IMR-90 (cell line): ENCODE measurements around the gene CCNO. TPM values are rescaled to one million over a fixed set of nuclear protein-coding genes. Genes with fewer than 3 reads are reported as not detected.

ENCODE experiments used
- ATAC-seq: fragments of 200-7000 bp; cut with Tn5 transposase; 2 replicates; pipeline ENCODE4 v1.9.1; 2020; ENCODE audit warnings: low read depth, mild to moderate bottlenecking, moderate library complexity
- BruUV-seq: library from RNA; stranded (reverse); fragments of 400-500 nt; replicated peaks from 2 replicates; lab custom pipeline; 2021; lab: Mats Ljungman, UMichigan
- CTCF ChIA-PET: fragments of 300-600 bp; formaldehyde crosslinking; extraction: SDS; loops from one replicate; lab custom pipeline; 2021; ENCODE audit warnings: antibody characterized with exemption; lab: Yijun Ruan, JAX
- POLR2A ChIA-PET: fragments of 300-600 bp; sonication (Branson Sonifier 250); formaldehyde crosslinking; loops from one replicate; lab custom pipeline; 2022; ENCODE audit warnings: antibody characterized with exemption; ENCODE audit not compliant: unreplicated experiment; lab: Charles Lee
- DNase-seq: peaks from one replicate; pipeline ENCODE4 v3.0.0; 2013
- H2AFZ ChIP-seq: replicated peaks from 2 replicates; pipeline ENCODE3; 2013; ENCODE audit warnings: low read length, mild to moderate bottlenecking; ENCODE audit not compliant: poor library complexity
- H2AK5ac ChIP-seq: 2 replicates; pipeline ENCODE4 v1.6.1; 2013; ENCODE audit warnings: low read depth, low read length, inconsistent platforms
- H2AK9ac ChIP-seq: replicated peaks from 2 replicates; pipeline ENCODE3; 2013; ENCODE audit warnings: mild to moderate bottlenecking, low read depth, low read length, moderate library complexity; ENCODE audit not compliant: poor library complexity
- H2BK120ac ChIP-seq: 2 replicates; pipeline ENCODE4 v1.6.1; 2013; ENCODE audit warnings: low read depth, low read length, inconsistent platforms
- H2BK15ac ChIP-seq: 3 replicates; pipeline ENCODE4 v1.6.1; 2013; ENCODE audit warnings: low read depth, low read length, inconsistent platforms
- H2BK20ac ChIP-seq: 2 replicates; pipeline ENCODE4 v1.6.1; 2013; ENCODE audit warnings: low read depth, mild to moderate bottlenecking, inconsistent platforms, low read length, moderate library complexity
- H2BK5ac ChIP-seq: 2 replicates; pipeline ENCODE4 v1.6.1; 2013; ENCODE audit warnings: mild to moderate bottlenecking, low read depth, low read length, inconsistent platforms; ENCODE audit not compliant: poor library complexity, severe bottlenecking
- H3K14ac ChIP-seq: replicated peaks from 2 replicates; pipeline ENCODE4 v1.6.1; 2013; ENCODE audit warnings: low read depth, low read length, inconsistent platforms
- H3K18ac ChIP-seq: 2 replicates; pipeline ENCODE4 v1.6.1; 2013; ENCODE audit warnings: low read depth, low read length, control low read depth
- H3K23ac ChIP-seq: 2 replicates; pipeline ENCODE4 v1.6.1; 2013; ENCODE audit warnings: low read depth, low read length, inconsistent platforms
- H3K27ac ChIP-seq: 2 replicates; pipeline ENCODE4 v1.5.1; 2013; ENCODE audit warnings: mild to moderate bottlenecking, control low read depth, low read length; ENCODE audit not compliant: insufficient read depth
- H3K27me3 ChIP-seq: 2 replicates; pipeline ENCODE4 v1.6.1; 2013; ENCODE audit warnings: low read length; ENCODE audit not compliant: control insufficient read depth, insufficient read depth
- H3K36me3 ChIP-seq: 2 replicates; pipeline ENCODE4 v1.6.1; 2013; ENCODE audit warnings: low read length, mixed read lengths; ENCODE audit not compliant: control insufficient read depth, insufficient read depth
- H3K4ac ChIP-seq: 2 replicates; pipeline ENCODE4 v1.6.1; 2013; ENCODE audit warnings: low read depth, low read length, inconsistent platforms
- H3K4me1 ChIP-seq: 2 replicates; pipeline ENCODE4 v1.6.1; 2013; ENCODE audit warnings: low read length, mixed read lengths; ENCODE audit not compliant: control insufficient read depth, insufficient read depth
- H3K4me2 ChIP-seq: 2 replicates; pipeline ENCODE4 v1.6.1; 2013; ENCODE audit warnings: low read depth, mild to moderate bottlenecking, control low read depth, low read length, moderate library complexity
- H3K4me3 ChIP-seq: 2 replicates; pipeline ENCODE4 v1.5.1; 2013; ENCODE audit warnings: low read depth, mild to moderate bottlenecking, control low read depth, low read length, moderate library complexity; ENCODE audit not compliant: insufficient read depth
- H3K56ac ChIP-seq: 2 replicates; pipeline ENCODE4 v1.6.1; 2013; ENCODE audit warnings: low read length, inconsistent platforms; ENCODE audit not compliant: insufficient read depth; ENCODE audit errors: extremely low read depth
- H3K79me1 ChIP-seq, 2 experiments: 2 replicates each; pipeline ENCODE4 v1.6.1; 2013; ENCODE audit warnings: low read length in 2 of 2, inconsistent platforms in 1 of 2, low read depth in 1 of 2
- H3K9ac ChIP-seq: 2 replicates; pipeline ENCODE4 v1.6.1; 2013; ENCODE audit warnings: low read depth, low read length, control low read depth
- H3K9me1 ChIP-seq: 2 replicates; pipeline ENCODE4 v1.6.1; 2013; ENCODE audit warnings: low read length, inconsistent platforms; ENCODE audit not compliant: insufficient read depth
- H3K9me3 ChIP-seq: 2 replicates; pipeline ENCODE4 v1.6.1; 2013; ENCODE audit warnings: low read length; ENCODE audit not compliant: control insufficient read depth, insufficient read depth
- H4K20me1 ChIP-seq: 2 replicates; pipeline ENCODE4 v1.6.1; 2013; ENCODE audit warnings: low read length, inconsistent platforms; ENCODE audit not compliant: insufficient read depth
- H4K5ac ChIP-seq: 2 replicates; pipeline ENCODE4 v1.6.1; 2013; ENCODE audit warnings: mild to moderate bottlenecking, low read depth, low read length, control low read depth
- H4K8ac ChIP-seq, 2 experiments: 2 replicates each; pipeline ENCODE4 v1.6.1; 2013; ENCODE audit warnings: low read depth in 2 of 2, low read length in 2 of 2, control low read depth in 1 of 2, inconsistent platforms in 1 of 2
- H4K91ac ChIP-seq: 2 replicates; pipeline ENCODE4 v1.6.1; 2013; ENCODE audit warnings: low read depth, low read length, inconsistent platforms; ENCODE audit not compliant: insufficient read depth
- BHLHE40 ChIP-seq: fragments of 150-350 bp; IDR thresholded peaks from 2 replicates; pipeline ENCODE4 v1.6.1; 2016; ENCODE audit warnings: mild to moderate bottlenecking, low read depth, low read length
- CEBPB ChIP-seq: IDR thresholded peaks from 2 replicates; pipeline ENCODE4 v1.6.1; 2012; ENCODE audit warnings: low read depth, low read length, improper control_type of control experiment
- CHD1 ChIP-seq: IDR thresholded peaks from 2 replicates; pipeline ENCODE4 v1.6.1; 2012; ENCODE audit warnings: low read depth, low read length, improper control_type of control experiment
- CTCF ChIP-seq: conservative IDR thresholded peaks from 2 replicates; pipeline ENCODE4 v1.5.1; 2012; ENCODE audit warnings: mild to moderate bottlenecking, low read depth, low read length, improper control_type of control experiment
- FOS ChIP-seq: fragments of 150-350 bp; IDR thresholded peaks from 2 replicates; pipeline ENCODE4 v1.6.1; 2016; ENCODE audit warnings: low read depth, low read length
- MAFK ChIP-seq: IDR thresholded peaks from 2 replicates; pipeline ENCODE4 v1.6.1; 2012; ENCODE audit warnings: low read depth, low read length, improper control_type of control experiment
- MXI1 ChIP-seq: IDR thresholded peaks from 2 replicates; pipeline ENCODE4 v1.6.1; 2012; ENCODE audit warnings: low read depth, mild to moderate bottlenecking, low read length, moderate library complexity, borderline replicate concordance
- NFE2L2 ChIP-seq: fragments of 150-350 bp; IDR thresholded peaks from 2 replicates; pipeline ENCODE4 v1.6.1; 2016; ENCODE audit warnings: low read depth, mild to moderate bottlenecking, low read length
- POLR2A ChIP-seq: IDR thresholded peaks from 2 replicates; pipeline ENCODE4 v1.6.1; 2012; ENCODE audit warnings: mild to moderate bottlenecking, low read depth, low read length
- RAD21 ChIP-seq: IDR thresholded peaks from 2 replicates; pipeline ENCODE4 v1.6.1; 2012; ENCODE audit warnings: low read length, improper control_type of control experiment
- RCOR1 ChIP-seq: IDR thresholded peaks from 2 replicates; pipeline ENCODE4 v1.6.1; 2012; ENCODE audit warnings: mild to moderate bottlenecking, low read length, improper control_type of control experiment; ENCODE audit not compliant: insufficient replicate concordance
- RFX5 ChIP-seq: IDR thresholded peaks from 2 replicates; pipeline ENCODE4 v1.8.0; 2012; ENCODE audit warnings: low read depth, mild to moderate bottlenecking, low read length, moderate library complexity
- SMC3 ChIP-seq: fragments of 150-350 bp; IDR thresholded peaks from 2 replicates; pipeline ENCODE4 v1.6.1; 2016; ENCODE audit warnings: low read depth, mild to moderate bottlenecking, antibody characterized with exemption, low read length, moderate library complexity
- USF2 ChIP-seq: fragments of 150-350 bp; IDR thresholded peaks from 2 replicates; pipeline ENCODE4 v1.6.1; 2017; ENCODE audit warnings: mild to moderate bottlenecking, antibody characterized with exemption, low read length, low read depth
- WGBS, 2 experiments: methylation state at CpG; one replicate each; pipeline versions ENCODE4 v1.1.5 to v1.1.7; 2013; ENCODE audit warnings: missing lambda C conversion rate in 2 of 2; ENCODE audit not compliant: insufficient read length in 1 of 2; ENCODE audit errors: extremely low coverage in 2 of 2; 5-methylcytosine and 5-hydroxymethylcytosine counted together
- dilution Hi-C: fragments of 300-500 bp; cut with HindIII; formaldehyde crosslinking; loops from one replicate; pipeline ENCODE4 v1.14.3; 2018; ENCODE audit warnings: low sequenced_read_pairs; ENCODE audit not compliant: unreplicated experiment
- in situ Hi-C: fragments of 300-500 bp; cut with MboI; formaldehyde crosslinking; loops from 3 replicates; pipeline ENCODE4 v1.14.3; 2019; ENCODE audit warnings: low sequenced_read_pairs, inconsistent platforms, mixed read lengths
- intact Hi-C: fragments of 100-400 bp; cut with micrococcal nuclease; formaldehyde crosslinking; loops from 2 replicates; pipeline ENCODE4 v1.10.0; 2022
- polyA plus RNA-seq, 3 experiments: library from polyadenylated mRNA; depleted of rRNA; stranded (reverse); fragments of >200 nt; gene quantifications; 2 replicates each; pipeline ENCODE4 v1.2.3, GENCODE V29; 2012; ENCODE audit warnings: low replicate concordance in 1 of 3
- total RNA-seq: library from RNA; depleted of rRNA; stranded (reverse); fragments of >200 nt; gene quantifications from 2 replicates; pipeline ENCODE4 v1.2.3, GENCODE V29; 2012
- TF ChIP-seq, protein P1 (sequence below): fragments of 150-350 bp; IDR thresholded peaks from 2 replicates; pipeline ENCODE4 v1.6.1; 2016; ENCODE audit warnings: low read depth, mild to moderate bottlenecking, low read length, moderate library complexity, borderline replicate concordance

Gene CCNO
- total and polyA plus RNA-seq, 2 of the 4 experiments (the other 2 are of a cell fraction), result 0.09 TPM; not detected in 1

DNA sequence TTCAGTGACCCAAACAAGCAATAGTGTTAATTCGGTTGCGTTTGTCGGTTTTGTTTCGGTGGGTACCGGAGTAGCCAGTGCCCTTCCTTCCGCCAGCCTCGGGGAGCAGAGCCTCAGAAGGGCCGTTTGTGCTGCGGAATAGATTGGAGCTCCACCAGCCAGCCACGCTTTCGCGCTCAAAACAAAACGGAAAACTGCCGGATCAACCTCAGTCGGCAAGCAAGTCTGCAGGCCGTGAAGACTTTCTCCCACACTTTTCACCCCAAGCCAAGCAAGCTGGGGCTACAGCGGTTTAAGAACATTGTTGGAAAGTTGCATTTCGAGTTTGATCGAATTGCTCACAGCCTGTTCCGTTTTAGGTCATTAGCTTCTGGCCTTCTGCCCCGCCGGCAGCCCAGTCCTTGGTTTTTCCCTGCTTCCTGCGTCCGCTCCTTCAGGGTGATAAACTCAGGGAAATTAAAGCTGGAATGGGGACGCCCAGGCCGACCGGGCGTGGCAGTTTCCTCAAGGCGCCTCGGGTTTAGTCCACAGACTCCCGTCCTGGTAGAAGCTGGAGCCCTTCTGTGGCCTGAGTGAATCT is 803 bp upstream of the CCNO start:
- peaks cover 71% of the 10 kb centered on the region for H3K27me3 ChIP-seq
- H4K8ac ChIP-seq, result no peak overlapping the region
- H3K9ac ChIP-seq, result no peak overlapping the region
- no peak overlapping the region for H3K4ac ChIP-seq
- H3K4me1 ChIP-seq, result peaks cover 9% of the 10 kb centered on the region; the same call in 1 of the 2 replicates
- H3K36me3 ChIP-seq, result no peaks in the 10 kb centered on the region
- no peak for TF ChIP-seq SMC3
- no peak for TF ChIP-seq CHD1
- no peak for TF ChIP-seq RCOR1
- TF ChIP-seq USF2, result no peak
- TF ChIP-seq RAD21, result no peak
- no peak for TF ChIP-seq MXI1
- TF ChIP-seq NFE2L2, result no peak
- TF ChIP-seq POLR2A, result no peak
- no peak for TF ChIP-seq CTCF
- no peak for TF ChIP-seq RFX5
- TF ChIP-seq FOS, result no peak
- no peak for TF ChIP-seq BHLHE40
- no peak for TF ChIP-seq CEBPB
- TF ChIP-seq, protein P1, sequence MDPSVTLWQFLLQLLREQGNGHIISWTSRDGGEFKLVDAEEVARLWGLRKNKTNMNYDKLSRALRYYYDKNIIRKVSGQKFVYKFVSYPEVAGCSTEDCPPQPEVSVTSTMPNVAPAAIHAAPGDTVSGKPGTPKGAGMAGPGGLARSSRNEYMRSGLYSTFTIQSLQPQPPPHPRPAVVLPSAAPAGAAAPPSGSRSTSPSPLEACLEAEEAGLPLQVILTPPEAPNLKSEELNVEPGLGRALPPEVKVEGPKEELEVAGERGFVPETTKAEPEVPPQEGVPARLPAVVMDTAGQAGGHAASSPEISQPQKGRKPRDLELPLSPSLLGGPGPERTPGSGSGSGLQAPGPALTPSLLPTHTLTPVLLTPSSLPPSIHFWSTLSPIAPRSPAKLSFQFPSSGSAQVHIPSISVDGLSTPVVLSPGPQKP, result no peak
- no peak for TF ChIP-seq MAFK
- no peaks in the 10 kb centered on the region for H3K79me1 ChIP-seq
- H2AFZ ChIP-seq, result peak overlapping the region; percentile 88
- H2BK15ac ChIP-seq, result no peak overlapping the region
- no TSS peak for BruUV-seq
- H3K27ac ChIP-seq, result no peak overlapping the region
- WGBS, 2 experiments, result 7% methylated on average over 21 of the region's 31 CpGs; no CpG with 5 or more reads in 1 of the 2 experiments
- peak overlapping the region; percentile 42 for H3K4me3 ChIP-seq
- H3K18ac ChIP-seq, result no peak overlapping the region
- peaks cover 4% of the 10 kb centered on the region; the same call in 1 of the 2 replicates for H3K9me3 ChIP-seq
- H3K56ac ChIP-seq, result no peak overlapping the region
- ChIA-PET POLR2A (interaction anchor here (0.6 kb wide), 1 partner anchor 924 kb away, joined by 4 read pairs; the partner anchor contains the start of gene ARL15), CTCF (interaction anchor here (0.6 to 1.3 kb wide), 2 partner anchors 12 to 18 kb away, joined by 3 to 9 read pairs; no protein-coding TSS in a partner anchor)
- DNase-seq (peak; percentile 19), ATAC-seq (peak; percentile 9; the same call in 1 of the 2 replicates)
- intact Hi-C loops (no loop called here), in situ Hi-C loops (no loop called here), dilution Hi-C loops (no loop called here)
- peak overlapping the region; percentile 81 for H3K4me2 ChIP-seq
- no peak overlapping the region for H4K5ac ChIP-seq
- H4K20me1 ChIP-seq, result peaks cover 15% of the 10 kb centered on the region; the same call in 1 of the 2 replicates
- H2AK5ac ChIP-seq, result no peak overlapping the region
- H3K23ac ChIP-seq, result peak overlapping the region; percentile 91
- H3K14ac ChIP-seq, result no peak overlapping the region
- H2AK9ac ChIP-seq, result no peak overlapping the region
- H3K9me1 ChIP-seq, result no peaks in the 10 kb centered on the region
- H4K91ac ChIP-seq, result no peak overlapping the region
- no peak overlapping the region for H2BK120ac ChIP-seq
- no peak overlapping the region for H2BK5ac ChIP-seq
- no peak overlapping the region for H2BK20ac ChIP-seq
